CD4-positive, alpha-beta T cell treated with Interleukin-17A for 4 hours (primary cell): ENCODE data around the gene RGS7BP.

Experiments used
- DNase-seq: peaks from one replicate; pipeline ENCODE4 v3.0.0-alpha.2; 2020; ENCODE audit warnings: mixed read lengths

Gene RGS7BP

DNA sequence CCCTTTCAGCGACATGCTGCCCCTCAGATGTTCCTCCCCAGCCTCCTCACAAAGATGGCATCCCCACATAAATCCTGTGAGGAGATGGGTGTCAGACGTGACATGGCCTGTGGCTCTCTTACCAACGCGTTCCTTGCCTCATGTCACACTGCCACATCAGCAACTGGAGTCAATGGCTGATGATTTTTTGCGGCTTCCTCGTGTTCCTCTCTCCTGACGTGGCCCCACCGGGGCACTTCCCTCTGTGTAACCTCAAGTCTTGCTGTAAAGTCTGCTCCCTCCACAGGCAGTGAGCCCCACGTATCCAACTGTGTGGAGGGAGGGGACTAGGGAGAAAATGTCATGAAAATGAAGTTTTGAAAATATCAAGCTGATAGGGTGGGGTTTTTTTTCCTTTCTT, 131.3 kb downstream of the RGS7BP start:
- no peak for DNase-seq

DNA sequence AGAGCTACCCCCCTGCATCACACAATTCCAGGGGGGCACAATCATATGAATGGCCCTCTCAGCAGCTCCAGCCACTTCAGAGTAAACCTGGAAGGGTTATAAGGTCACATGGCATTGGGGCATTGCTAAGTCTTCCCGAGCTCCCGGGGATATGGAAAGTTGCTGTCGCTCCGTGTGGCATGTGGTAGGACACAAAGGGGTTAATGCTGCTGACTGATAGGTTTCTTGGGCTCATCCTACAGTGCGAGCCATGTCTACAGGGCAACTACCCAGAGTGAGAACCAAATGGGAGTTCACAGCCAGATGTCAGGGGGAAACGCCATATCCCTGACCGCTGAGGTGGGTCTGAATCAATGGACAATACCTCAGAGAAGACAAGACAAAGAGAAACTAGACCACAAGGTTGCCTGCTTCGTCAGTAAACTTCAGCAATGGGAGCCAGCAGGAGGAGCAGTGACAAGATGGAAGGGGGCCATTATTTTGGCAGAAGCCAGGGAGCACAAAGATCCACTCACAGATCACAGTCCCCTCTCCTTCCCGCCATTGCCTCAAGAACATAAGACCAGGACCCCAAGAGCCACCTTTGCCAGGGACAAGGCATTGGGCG, 132.1 kb downstream of the RGS7BP start:
- no peak for DNase-seq

DNA sequence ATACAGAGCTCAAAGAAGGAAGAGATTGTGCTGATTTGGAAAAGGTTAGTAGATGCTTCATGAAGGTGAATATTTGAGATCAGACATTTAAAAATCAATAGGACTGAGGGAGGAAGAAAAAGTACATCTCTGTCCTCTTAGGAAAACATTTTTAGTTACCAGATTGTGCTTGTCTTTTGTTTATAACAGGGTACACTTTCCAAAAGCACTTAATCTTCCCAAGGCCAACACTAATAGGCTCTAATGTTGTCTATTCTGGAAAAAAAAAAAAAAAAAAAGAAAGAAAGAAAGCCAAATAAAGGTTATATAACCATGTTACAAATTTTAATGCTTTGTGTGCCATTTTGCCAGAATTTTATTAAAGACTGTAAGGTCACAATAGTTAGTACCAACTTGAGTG, 139.0 kb downstream of the RGS7BP start:
- no peak for DNase-seq

DNA sequence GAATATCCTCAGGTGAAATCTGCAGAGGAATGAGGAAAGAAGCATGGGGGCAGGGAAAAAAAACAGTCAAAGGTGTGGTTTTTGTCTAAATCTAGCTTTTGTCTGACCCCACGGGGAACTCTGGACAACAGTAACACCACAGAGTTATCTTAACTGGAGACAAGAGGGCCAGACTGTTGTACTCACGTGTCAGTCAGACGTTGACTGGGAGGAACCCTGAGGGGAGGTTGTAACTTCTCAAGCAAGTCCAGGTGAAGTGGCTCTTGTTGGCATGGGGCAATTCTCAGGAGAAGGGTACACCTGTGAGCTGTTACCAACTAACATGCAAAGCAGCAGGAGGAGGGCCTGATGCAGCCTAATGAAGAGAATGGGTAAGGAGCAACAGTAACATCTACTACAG, 140.4 kb downstream of the RGS7BP start:
- DNase-seq, result no peak

DNA sequence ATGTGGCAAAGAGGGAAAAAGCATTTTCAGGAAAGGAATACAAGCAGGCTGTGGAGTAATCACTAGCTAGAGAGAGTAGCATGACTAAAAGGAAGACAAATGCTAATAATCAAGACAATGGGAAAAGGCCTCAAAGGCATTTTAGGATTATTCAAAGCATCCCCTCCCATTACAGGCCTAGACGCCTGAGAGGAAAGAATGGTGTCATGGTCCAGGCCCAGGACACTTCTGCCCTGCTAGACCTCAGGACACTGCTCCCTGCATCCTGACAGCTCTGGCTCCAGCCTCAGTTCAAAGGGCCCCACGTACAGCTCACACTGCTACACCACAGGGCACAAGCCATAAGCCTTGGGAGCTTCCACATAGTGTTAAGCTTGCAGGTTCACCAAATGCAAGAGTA, 143.7 kb downstream of the RGS7BP start:
- DNase-seq, result no peak

DNA sequence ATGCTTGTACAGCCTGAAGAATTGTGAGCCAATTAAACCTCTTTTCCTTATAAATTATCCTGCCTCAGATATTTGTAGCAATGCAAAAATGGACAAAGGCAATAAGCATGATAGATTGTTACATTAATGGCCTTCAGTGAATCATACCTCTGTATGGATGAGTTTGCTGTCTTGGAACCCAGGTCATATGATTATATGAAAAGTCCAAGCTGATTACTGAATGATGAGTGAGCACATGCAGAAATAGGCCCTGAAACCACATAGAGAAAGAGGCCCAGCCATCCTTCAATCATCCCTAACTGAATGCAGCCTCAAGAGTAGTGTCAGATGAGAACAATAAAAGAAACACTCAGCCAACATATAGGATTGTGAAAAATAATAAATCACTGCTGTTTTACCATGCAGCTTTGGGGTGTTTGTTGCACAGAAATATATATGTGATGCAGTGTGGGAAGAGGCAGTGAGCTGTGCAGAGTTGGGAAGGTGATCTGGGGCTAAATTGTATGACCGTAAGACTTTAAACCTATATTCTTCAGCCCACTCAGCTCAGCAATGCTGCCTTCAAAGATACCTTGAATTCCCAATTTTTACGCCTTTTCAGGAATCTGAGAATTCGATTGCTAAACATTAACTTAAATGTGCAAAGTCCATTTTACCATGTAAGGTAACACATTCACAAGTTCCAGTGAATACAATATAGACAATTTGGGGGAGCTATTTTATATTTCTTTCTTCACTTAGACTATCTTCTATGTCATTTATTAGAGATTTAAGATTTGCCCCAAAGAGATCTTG, 148.1 kb downstream of the RGS7BP start:
- DNase-seq, result no peak

DNA sequence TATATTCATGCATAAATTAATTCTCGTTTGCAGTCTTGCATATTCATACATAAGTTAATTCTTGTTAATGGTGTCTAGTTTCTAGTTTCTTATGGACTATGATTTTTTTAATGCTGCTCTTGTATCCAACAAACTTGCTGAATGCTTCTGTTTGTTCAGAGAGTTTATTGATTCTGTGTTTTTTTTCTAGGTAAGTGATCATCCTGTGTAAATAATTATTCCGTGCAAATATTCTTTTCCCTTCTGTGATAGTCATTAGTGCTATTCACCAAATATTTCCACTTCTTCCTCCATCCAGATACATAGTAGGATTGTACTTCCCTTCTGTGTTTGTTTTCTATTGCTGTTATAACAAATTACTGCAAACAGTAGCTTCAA, 148.7 kb downstream of the RGS7BP start:
- DNase-seq, result no peak

DNA sequence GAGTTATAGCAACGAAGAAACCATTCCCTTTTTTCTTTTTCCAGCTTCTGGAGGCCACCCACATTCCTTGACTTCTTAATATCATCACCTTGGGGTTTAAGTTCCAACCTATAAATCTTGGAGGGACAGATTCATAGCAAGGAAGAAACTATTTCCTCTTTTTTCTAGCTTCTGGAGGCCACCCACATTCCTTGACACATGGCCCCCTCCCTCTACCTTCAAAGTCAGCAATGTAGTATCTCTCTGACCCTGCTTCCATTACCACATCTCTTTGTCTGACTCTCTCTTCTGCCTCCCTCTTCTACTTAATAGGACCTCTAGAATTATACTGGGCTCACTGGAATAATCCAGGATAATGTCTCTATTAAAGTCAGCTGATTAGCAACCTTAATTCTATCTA, 149.8 kb downstream of the RGS7BP start:
- DNase-seq, result no peak

DNA sequence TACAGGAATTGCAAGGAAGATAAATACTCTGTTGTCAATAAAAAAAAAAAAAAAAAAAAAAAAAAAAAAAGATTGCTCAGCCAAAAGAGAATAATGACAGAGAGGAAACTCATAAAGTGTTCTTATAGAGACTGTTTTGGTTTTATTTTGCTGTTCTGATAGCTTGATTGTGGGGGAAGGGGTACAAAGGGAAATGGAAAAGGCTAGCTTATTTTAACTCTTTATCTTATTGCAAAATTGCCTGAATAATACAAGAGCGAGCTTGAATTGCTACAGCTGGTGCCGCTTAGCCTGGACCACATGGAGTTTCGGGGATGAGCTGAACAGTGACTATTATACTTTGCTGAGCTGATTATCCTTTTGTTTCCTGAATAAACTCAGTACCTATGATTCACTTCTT, 153.5 kb downstream of the RGS7BP start:
- no peak for DNase-seq
